Forelimb muscle (tissue), 1 donor: ENCODE data around the gene VWCE. TPM values are rescaled to one million over a fixed set of nuclear protein-coding genes. Genes with fewer than 3 reads are reported as not detected.
"Not testable (repeated sequence)": the region's sequence is repeated elsewhere in the genome, so short reads cannot be mapped to it uniquely, and the experiment has no call there.

Experiments
- DNase-seq: peaks from one replicate; pipeline ENCODE4 v3.0.0-alpha.2; 2013; ENCODE audit warnings: low read depth
- polyA plus RNA-seq: library from polyadenylated mRNA; unstranded; fragments of 120-200 nt; gene quantifications from one replicate; pipeline ENCODE4 v1.2.1, GENCODE V29; 2013; ENCODE audit not compliant: insufficient read length

The VWCE gene
- polyA plus RNA-seq, 1 donor = 11.0 TPM

DNA sequence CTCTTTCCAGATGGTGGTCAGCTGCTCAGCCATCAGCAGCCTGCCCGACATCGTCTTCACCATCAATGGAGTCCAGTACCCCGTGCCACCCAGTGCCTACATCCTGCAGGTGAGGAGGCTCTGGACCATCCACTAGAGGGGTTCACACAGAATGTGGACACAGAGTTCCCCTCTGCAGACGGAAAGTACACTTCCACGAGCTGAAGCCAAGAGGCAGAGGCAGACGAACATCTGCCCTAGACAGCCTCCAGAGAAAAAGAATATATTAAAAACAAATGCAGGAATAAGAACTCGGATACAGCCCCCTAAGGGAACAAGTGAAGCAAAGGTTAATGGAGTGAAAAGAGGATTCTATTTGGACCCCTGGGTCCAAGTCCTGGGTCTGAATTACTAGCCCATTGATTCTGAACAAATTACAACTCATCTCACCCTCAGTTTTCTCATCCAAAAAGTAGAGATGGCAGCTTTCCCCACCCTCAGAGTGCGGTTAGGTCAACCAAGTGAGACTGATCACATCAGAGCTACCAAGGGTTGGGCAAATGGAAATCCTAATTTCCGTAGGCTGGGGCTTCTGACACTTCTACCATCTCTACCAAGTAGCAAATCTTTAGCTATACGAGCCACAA, 83.7 kb downstream of the VWCE start:
- DNase-seq = not testable (repeated sequence)

DNA sequence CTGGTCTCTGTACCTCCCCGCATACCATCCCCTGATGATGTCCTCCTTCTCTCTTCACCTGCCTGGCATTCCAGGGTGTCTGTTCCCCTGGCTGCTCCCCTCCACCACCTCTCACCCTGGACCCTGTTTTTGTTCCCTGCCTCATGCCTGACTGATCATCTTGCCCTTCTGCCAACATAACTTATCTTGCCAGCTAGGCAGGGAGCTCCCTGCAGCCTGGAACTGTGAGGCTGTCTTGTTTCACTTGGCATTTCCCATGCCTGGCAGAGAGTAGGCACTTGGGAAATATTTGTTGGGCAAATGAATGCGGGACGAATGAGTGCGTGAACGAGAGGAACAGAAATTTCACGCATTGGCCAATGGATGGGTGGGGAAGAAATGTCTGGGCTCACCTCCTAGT, 84.5 kb downstream of the VWCE start:
- DNase-seq = not testable (repeated sequence)

Other genes starting within 250 kb of the VWCE start
- 0.13 TPM for gene CD5, start 192.8 kb downstream of the VWCE start, polyA plus RNA-seq
- gene VPS37C, start 133.9 kb downstream of the VWCE start, polyA plus RNA-seq = 16.9 TPM
- 1.5 TPM for gene PGA3, start 91.8 kb downstream of the VWCE start, polyA plus RNA-seq
- gene PGA4, start 73.0 kb downstream of the VWCE start, polyA plus RNA-seq = 1.1 TPM
- gene PGA5, start 54.1 kb downstream of the VWCE start, polyA plus RNA-seq = 1.7 TPM
- 195 TPM for gene DDB1, start 37.8 kb upstream of the VWCE start, polyA plus RNA-seq
- gene TKFC, start 37.9 kb upstream of the VWCE start, polyA plus RNA-seq = 18.5 TPM
- gene CYB561A3, start 66.6 kb upstream of the VWCE start, polyA plus RNA-seq = 16.4 TPM
- gene TMEM138, start 67.1 kb upstream of the VWCE start, polyA plus RNA-seq = 19.1 TPM
- gene TMEM216, start 97.3 kb upstream of the VWCE start, polyA plus RNA-seq = 13.1 TPM
- 72.1 TPM for gene CPSF7, start 134.7 kb upstream of the VWCE start, polyA plus RNA-seq
- 27.8 TPM for gene SDHAF2, start 134.8 kb upstream of the VWCE start, polyA plus RNA-seq
- 0.14 TPM for gene LRRC10B, start 213.4 kb upstream of the VWCE start, polyA plus RNA-seq